ENCODE results near the gene PLEKHH3.
"Not testable (repeated sequence)": the region's sequence is repeated elsewhere in the genome, so short reads cannot be mapped to it uniquely, and the experiment has no call there.

The PLEKHH3 gene

DNA sequence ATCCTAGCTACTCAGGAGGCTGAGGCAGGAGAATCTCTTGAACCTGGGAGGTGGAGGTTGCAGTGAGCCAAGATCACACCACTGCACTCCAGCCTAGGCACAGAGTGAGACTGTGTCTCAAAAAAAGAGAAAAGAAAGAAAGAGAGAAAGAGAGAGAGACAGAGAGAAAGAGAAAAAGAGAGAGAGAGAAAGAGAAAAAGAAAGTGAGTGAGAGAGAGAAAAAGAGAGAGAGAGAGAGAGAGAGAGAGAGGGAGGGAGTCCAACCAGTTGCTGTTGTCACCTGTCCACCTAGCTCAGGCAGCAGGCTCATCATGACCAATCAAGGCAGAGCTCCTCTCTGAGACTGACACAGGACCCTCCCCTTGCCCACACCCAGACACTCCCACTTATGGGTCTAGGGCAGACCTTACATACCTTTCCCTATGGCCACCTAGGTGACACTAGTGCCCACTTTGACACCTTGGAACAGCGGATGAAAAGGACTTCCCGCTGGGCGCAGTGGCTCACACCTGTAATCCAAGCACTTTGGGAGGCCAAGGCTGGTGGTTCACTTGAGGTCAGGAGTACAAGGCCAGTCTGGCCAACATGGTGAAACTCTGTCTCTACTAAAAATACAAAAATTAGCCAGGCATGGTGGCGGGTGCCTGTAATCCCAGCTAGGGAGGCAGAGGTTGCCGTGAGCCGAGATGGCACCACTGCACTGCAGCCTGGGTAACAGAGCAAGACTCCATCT is 49.6 kb downstream of the PLEKHH3 start:
- not testable (repeated sequence) for DNase-seq

DNA sequence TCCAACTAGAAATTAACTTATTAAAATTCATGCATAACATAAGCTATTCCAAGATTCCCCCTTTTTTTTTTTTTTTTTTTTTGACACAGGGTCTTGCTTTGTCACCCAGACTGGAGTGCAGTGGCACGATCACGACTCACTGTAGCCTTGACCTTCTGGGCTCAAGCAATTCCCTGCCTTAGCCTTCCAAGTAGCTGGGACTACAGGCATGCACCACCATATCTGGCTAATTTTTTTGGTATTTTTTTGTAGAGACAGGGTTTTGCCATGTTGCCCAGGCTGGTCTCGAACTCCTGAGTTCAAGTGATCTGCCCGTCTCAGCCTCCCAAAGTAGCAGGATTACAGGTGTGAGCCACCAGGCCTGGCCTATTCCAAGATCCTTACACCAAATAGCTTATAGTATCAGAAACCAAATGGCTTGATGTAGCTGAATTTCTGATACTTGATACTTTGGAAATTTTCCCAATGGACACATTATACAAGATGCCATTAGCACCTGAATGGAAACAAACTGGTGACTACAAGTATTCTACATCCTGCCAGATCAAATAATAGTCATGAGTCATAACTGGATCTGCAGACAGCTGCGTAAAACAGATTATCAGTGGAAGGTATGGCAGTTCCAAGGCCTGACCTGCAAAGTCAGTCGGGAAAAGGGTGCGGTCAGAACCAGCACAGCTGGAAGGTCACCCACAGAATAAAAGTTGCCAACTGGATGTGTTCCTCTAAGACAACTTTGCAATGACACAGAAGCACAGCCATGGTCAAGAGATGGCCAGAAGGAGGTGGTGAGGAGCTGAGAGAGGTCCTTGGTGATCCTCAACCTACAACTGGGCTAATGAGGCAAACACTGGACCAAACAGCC is 52.8 kb downstream of the PLEKHH3 start:
- DNase-seq, result no peak

DNA sequence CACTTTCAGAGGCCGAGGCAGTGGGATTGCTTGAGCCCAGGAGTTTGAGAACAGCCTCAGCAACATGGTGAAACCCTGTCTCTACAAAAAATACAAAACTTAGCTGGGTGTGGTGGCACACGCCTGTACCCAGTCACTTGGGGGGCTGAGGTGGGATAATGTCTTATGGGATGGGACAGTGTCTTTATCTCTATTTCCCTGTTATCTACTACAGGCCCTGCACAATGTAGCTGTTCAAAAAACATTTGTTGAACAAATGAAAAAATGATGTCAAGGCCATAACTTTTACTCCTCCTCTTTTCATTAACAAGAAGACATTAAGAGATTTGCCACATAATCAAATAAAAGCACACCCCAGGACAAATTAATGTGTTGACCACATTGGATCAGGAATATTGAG is 53.5 kb downstream of the PLEKHH3 start:
- no peak for DNase-seq

DNA sequence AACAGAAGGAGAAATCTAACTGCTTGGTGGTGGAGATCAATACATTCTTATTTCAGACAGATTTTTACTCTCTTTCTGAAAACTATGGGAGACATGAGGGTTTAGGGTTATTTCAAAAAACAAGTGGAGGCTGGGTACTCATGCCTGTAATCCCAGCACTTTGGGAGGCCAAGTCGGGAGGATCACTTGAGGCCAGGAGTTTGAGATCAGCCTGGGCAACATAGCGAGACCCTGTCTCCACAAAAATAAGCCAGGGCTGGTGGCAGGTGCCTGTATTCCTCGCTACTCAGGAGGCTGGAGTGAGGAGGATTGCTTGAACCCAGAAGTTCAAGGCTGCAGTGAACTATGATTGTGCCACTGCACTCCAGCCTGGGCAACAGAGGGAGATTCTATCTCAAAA is 54.8 kb downstream of the PLEKHH3 start:
- not testable (repeated sequence) for DNase-seq

DNA sequence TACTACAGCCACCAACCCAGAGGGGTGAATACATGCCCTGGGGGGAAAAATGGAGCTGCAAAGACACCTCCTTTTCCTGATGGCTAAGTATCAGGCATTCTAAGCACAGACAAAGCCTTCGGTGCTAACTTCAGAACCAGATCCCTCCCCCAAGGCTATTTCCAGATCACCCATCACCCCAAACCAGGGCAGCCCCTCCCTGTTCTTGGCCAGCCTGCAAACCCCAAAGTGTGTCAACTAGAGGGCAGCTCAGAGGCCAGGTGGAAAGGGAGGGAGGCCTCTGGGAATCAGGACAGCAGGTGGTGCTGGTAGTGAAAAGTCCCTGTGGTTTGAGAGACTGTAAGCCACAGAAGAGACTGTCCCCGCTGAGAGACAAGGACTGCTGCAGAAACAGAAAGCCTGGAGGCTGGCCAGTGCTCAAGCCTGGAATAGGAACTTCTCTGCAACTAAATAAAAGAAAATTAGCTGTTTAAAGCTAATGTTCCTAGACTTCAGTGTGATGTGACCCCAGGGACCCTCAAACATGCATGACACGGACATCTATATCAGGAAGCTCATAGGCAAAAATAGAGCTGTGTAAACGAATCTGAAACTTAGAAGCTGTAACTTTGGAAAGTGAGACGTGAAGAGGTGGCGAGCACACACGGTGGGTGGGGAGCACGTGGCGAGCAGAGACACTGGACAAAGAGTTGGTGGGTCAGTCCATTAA is 58.2 kb downstream of the PLEKHH3 start:
- DNase-seq, result no peak

DNA sequence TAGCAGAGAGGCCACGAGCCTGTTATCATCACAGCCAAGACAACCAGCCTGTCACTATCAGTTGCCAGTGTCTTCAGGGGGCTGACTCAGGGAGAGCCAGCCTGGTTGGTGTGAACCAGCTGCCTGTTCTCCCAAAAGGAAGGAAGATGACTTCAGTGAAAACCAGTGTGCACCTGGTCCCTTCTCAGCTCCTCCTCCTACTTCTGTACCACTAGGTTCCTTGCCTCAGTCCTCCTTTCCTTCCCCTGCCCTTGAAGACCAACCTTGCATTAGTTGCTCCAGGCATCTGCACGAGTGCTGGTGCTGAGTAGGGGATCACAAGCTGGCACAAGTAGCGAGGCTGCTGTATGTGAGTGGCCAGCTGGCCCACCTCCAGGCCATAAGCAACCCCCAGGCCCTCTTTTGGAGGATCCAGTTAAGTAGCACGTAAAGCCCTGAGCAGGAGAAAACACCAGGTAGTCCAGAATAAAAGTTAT is 58.8 kb downstream of the PLEKHH3 start:
- DNase-seq, result no peak
